ENCODE measurements around the gene CTNNBL1.

DNA sequence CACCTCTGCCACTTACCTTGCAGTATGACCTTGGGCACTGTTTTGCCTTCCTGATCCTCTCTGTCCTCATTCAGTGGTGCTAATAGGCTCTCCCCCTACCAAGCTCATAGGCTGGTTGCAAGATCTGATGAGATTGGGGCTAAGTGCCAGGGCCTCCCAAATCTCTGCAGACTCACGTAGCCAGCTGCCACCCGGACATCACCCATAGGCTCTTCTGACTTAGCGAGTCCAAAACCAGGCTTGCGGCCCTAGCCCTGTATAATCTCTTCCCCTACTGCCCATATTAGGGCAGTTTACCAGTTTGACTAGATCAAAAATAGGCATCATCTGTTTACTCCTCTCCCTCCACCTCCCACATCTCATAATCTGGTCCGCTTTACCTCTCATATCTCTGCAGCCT lies 154.9 kb downstream of the CTNNBL1 start:
- TF ChIP-seq, protein P1, sequence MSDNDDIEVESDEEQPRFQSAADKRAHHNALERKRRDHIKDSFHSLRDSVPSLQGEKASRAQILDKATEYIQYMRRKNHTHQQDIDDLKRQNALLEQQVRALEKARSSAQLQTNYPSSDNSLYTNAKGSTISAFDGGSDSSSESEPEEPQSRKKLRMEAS (IDR thresholded peaks at IDR 0.05; ENCODE audit: low read depth, low read length), result no peak
- TF ChIP-seq, protein P2, sequence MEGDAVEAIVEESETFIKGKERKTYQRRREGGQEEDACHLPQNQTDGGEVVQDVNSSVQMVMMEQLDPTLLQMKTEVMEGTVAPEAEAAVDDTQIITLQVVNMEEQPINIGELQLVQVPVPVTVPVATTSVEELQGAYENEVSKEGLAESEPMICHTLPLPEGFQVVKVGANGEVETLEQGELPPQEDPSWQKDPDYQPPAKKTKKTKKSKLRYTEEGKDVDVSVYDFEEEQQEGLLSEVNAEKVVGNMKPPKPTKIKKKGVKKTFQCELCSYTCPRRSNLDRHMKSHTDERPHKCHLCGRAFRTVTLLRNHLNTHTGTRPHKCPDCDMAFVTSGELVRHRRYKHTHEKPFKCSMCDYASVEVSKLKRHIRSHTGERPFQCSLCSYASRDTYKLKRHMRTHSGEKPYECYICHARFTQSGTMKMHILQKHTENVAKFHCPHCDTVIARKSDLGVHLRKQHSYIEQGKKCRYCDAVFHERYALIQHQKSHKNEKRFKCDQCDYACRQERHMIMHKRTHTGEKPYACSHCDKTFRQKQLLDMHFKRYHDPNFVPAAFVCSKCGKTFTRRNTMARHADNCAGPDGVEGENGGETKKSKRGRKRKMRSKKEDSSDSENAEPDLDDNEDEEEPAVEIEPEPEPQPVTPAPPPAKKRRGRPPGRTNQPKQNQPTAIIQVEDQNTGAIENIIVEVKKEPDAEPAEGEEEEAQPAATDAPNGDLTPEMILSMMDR (IDR thresholded peaks at IDR 0.05; ENCODE audit: low read depth, low read length), result no peak
- TF ChIP-seq POLR2A (IDR thresholded peaks at IDR 0.05; ENCODE audit: extremely low read depth, insufficient read length) (no peak), MYC (IDR thresholded peaks at IDR 0.05; ENCODE audit: low read depth, low read length) (no peak)

All from NB4 (cell line).